Left forelimb (tissue), 1 donor: ENCODE measurements around the gene BTNL9.
"Not testable (repeated sequence)": the region's sequence is repeated elsewhere in the genome, so short reads cannot be mapped to it uniquely, and the experiment has no call there.

ENCODE experiments used
- DNase-seq: peaks from one replicate; pipeline ENCODE4 v3.0.0-alpha.2; 2018; ENCODE audit warnings: low spot score

The BTNL9 gene

DNA sequence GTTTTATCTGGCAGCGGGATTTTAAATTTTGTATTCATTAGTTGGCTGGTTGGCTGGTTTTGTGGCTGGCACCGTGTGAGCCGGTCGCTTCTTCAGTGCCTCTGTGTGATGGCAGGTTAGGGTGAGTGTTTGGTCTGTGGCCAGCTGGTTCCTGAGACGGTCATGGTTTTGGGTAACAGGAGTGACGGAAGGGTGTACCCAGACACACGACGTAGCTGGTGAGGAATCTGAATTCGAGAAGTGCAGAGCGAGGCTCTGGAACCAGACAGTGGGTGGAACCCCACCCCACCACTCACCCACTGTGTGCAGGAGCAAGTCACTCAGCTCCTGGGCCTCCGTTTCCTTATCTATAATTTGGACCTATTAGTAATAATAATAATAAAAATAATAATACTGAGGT is 2.7 kb downstream of the BTNL9 start:
- DNase-seq: peak; percentile 23

DNA sequence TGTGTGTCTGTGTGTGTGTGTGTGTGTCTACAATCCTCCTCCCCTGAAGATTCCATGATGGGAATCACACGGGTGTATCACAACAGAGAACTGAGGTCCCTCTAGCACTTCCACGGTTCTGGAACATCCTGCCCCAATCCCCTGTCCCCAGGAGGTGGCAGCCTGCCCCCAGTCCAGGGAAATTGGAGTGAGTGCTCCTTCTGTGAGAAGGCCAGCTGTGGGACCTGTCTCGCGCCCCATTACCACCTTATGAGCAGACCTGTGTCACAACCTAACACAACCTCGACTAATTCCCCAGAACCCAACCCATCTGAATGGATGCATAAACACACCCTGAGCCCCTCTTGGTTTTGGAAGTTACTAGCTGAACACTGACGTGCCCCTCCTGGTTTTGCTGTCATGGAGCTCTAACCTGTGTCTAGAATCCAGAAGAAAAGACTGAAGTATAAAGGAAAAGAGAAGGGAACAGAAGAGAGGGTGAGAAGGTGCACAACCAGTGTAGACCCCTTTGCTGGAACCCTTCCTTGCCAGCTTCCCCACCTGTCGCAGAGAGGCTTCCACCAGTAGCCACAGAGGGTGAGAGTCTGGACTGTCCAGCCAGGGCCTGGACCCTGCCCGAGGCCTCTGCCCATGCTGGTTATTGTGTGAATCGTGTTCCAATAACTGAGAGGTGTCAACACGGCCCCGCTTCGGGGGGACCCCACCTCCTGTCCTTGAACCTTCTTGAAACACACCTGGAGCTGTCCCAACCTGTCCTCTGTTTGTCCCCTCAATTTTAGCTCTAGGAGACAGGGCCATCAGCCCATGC is 3.4 kb downstream of the BTNL9 start:
- peak; percentile 45 for DNase-seq

DNA sequence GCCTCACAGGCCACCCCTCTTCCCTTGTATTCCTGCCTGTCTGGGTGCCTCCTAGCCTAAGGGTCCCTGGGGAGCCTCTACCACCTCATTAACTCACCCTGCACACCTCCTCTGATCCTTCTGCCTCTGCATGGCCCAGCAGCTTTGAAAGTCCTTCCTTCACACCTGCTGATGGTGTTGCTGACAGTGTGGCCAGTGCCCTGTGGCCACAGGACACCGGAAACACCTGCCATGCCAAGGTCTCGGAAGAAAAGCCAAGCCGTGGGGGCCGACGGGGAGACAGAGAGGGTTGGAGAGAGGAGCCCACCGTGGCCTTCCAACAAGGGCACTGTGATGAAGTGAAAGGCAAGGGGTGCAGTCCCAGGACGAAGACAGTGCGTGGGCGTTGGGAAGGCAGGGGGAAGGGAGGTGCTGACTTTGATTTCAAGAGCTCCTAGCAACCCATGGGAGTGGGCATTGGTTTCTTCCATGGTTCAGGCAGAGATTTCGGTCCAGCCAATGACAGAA is 4.1 kb downstream of the BTNL9 start:
- DNase-seq: peak; percentile 48

DNA sequence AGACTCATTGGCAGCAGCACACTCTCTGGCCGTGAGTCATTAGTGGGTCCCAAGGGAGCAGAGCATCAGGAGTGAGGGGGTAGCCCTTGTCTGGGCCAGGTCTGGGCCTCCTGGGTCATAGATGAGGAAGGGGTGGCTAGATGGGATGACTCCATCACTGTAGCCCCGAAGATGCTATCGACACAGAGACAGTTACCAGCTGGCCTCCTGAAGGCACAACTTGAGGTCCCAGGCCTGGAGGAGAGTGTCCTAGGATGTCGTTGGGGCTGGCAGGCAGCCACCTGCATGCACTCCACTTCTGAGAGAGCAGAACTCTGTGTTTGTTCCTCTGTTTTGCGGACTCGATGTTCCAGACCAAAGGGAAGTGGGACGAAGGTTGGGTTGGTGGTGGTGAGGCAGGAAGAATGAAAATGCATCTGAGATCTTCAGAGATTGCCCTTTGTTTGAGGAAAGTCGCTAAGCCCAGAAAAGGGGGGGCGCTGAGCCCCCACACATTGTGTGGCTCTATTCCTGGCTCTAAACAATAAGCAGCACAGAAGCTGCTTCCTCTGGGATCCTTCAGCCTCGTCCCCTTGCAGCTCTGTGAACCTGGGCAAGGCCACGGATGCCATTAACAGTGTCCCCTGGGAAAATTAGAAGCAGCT is 4.7 kb downstream of the BTNL9 start:
- DNase-seq: peak; percentile 51

- peak; percentile 37 for DNase-seq
Observed at GRCh38 chr5:181045316-181045715, 5.2 kb downstream of the BTNL9 start.

- not testable (repeated sequence) for DNase-seq
Observed at GRCh38 chr5:181045857-181046256, 5.8 kb downstream of the BTNL9 start.

DNA sequence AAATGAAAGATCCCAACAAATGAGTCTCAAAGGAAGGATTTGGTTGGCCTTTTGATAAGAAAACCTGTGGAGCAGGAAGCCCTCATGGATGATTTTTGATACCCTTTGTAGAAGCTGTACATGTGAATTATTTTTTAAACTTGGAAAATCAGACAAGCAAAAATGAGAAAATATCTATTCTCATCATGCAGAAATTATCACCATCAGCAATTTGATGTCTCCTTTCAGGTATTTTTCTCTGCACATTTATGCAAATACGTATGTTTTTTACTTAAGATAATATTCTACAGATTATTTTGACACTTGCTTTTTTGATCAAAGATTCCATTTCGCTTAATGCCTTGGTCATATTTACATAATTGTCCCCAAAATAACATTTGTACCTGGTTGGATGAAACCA is 7.2 kb downstream of the BTNL9 start:
- DNase-seq: no peak

DNA sequence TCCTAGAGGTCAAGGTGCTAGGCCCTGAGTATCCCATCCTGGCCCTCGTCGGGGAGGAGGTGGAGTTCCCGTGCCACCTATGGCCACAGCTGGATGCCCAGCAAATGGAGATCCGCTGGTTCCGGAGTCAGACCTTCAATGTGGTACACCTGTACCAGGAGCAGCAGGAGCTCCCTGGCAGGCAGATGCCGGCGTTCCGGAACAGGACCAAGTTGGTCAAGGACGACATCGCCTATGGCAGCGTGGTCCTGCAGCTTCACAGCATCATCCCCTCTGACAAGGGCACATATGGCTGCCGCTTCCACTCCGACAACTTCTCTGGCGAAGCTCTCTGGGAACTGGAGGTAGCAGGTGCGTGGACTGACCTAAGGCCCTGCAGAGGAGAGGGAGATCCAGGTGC is 7.9 kb downstream of the BTNL9 start:
- DNase-seq: peak; percentile 50

DNA sequence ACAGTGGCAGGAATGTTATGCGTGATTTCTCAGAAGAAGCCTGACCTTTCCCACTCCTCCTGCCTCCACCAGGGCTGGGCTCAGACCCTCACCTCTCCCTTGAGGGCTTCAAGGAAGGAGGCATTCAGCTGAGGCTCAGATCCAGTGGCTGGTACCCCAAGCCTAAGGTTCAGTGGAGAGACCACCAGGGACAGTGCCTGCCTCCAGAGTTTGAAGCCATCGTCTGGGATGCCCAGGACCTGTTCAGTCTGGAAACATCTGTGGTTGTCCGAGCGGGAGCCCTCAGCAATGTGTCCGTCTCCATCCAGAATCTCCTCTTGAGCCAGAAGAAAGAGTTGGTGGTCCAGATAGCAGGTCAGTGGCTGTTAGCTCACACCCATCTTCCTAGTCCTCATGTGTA is 9.9 kb downstream of the BTNL9 start:
- DNase-seq: no peak

DNA sequence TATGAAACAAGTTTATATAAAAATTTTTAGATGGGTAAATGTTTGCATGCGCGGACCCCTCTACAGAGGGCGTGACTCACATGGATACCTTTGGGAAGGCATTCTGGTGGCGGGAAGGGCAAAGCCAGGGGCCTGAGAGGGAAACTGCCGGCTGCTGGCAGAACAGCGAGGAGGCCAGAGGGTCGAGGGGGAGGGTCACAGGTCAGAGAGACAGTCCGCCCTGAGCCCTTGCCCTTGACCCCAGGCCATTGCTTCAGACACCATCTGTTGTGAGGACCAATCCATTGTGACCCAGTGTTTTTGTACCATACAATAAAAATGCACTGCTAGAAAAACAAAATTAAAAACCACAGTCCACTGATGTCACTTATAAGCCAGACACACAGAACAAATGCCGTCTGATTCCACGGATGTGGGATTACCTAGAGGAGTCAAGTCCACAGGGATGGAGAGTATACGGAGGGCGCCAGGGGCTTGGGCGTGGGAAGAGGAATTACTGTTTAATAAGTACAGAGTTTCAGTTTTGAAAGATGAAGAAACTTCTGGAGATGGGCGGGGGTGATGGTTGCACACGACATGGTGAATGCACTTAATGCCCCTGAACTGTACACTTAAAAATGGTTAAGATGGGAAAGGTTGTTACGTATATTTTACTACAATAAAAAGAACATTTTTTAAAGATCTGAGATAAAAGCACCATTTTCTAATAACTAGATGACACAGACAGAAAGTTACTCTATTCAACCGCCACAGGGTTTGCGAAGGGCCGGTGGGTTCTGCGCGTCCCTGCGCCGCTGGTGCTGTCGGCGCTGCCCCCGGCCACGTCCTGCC is 12.0 kb downstream of the BTNL9 start:
- peak; percentile 47 for DNase-seq

DNA sequence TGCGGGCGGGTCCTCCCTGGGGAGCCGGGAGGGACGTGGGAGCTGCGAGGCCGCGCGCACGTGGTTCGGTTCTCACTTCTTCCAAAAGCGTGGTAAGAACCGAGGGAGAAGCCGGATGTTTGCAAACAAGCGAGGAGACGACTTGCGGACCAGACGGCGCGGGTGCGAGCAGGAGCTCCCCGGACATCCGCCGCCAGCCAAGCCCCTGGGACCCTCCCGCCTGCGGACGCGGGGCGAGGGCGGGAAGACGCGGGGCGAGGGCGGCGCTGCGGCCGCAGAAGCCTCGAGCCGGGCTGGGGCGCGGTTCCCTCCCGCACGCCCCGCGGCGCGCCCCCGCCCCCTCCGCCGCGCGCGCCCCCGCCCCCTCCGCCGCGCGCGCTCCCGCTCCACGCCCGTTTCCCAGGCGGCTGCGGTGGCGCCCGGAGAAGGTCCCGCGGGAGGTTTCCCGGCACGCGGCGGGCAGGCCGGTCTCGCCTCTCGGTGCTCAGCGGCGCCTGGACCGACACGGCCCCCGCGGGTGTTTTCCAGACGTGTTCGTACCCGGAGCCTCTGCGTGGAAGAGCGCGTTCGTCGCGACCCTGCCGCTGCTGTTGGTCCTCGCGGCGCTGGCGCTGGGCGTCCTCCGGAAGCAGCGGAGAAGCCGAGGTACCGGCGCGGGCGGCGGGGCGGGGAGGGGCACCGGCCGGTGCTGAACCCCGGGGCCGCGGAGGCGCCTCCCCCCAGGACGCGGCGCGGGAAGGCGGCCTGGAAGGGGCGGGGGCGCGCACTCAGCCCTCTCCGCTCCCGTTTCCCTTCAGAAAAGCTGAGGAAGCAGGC is 12.8 kb downstream of the BTNL9 start:
- peak; percentile 62 for DNase-seq

- peak; percentile 23 for DNase-seq
Observed at GRCh38 chr5:181053488-181054121, 13.5 kb downstream of the BTNL9 start.

- DNase-seq: peak; percentile 23
Observed at GRCh38 chr5:181054138-181054537, 14.1 kb downstream of the BTNL9 start.

DNA sequence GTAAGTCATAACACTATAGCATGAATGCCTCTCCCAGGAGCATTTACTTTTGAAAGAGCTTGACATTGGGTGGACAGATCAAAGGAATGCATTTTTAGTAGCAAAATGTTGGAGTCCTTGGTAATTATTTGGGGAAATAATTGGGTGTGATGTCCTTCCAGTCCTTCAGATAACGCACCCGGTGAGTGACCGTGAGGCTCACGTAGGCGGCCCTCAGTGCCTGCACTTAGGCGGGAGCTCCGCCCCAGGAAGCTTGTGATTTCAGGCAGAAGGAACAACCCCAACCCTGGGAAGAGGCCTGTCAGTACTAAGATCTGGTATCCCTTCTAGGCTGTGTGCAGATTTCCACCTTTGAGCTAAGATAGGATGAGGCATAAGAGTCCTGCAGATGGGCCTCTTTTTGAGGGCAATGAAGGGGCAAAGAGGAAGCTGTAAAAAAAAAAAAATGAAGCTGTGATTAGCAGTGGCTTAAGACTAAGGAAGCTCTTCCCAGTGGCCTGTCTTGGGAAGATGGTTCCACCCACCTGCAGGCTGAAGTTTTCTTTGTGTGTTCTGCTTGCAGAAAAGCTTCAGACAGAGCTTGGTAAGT is 14.9 kb downstream of the BTNL9 start:
- DNase-seq: no peak

GRCh38 chr5:181056431-181056830 is 16.4 kb downstream of the BTNL9 start:
- DNase-seq: no peak

DNA sequence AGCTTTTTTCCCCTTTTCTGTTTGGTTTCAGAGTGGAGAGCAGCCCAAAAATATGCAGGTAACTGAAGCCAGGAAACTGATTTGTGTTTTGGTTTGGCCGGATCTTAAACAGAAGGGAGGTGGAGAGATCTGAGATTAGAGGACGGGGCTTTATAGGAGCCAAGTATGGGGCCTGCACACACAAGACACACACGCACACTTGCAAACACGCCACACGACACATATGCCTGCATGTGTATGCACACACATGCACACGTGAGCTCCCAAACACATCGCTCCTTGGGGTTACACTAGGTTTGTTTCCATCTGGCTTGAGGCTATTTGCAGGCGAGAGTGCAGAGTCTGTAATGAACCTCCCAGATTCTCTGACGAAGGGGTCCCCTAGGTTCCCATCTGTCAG is 18.3 kb downstream of the BTNL9 start:
- DNase-seq: no peak

GRCh38 chr5:181058786-181059296 is 18.8 kb downstream of the BTNL9 start:
- DNase-seq: peak; percentile 34

DNA sequence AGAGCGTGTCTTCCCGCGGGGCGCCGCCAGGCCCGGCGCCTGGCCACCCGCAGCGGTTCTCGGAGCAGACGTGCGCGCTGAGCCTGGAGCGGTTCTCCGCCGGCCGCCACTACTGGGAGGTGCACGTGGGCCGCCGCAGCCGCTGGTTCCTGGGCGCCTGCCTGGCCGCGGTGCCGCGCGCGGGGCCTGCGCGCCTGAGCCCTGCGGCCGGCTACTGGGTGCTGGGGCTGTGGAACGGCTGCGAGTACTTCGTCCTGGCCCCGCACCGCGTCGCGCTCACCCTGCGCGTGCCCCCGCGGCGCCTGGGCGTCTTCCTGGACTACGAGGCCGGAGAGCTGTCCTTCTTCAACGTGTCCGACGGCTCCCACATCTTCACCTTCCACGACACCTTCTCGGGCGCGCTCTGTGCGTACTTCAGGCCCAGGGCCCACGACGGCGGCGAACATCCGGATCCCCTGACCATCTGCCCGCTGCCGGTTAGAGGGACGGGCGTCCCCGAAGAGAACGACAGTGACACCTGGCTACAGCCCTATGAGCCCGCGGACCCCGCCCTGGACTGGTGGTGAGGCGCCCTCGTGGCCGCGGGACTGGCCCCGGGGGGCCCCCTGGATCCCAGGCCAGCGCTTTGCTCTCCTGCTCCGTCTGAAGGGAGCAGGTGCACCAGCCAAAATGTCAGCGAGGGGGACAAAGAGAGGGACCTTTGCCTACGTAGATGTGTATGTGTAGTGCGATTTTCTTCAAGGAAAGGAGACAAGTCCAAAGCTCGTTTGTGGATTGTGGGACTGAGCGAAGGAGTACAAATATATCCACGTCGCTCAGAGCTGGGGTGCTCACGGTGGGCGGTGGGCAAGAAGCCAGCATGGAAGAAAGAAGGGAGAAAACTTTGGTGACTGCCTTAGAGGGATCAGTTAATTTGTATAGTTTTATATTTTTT is 19.5 kb downstream of the BTNL9 start:
- peak; percentile 44 for DNase-seq

DNA sequence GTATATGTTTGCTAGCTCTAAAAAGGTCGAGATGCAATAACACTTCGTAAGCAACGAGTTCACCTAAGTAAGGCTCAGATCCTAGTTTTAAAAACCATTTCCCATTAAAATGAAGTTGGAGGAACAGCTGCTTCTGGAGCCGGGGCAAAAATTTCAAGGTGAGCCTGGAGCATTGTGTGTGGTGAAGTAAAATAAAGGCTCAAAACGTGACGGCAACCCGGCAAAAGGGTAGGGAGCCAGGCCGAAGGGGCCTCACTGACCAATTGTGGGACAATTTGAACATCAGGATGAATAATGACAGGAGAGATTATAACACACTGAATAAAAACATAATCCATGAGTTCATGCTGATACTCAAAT is 20.1 kb downstream of the BTNL9 start:
- no peak for DNase-seq
